ENCODE results near the gene VIT. TPM values are rescaled to one million over a fixed set of nuclear protein-coding genes. Genes with fewer than 3 reads are reported as not detected.

The VIT gene, protein sequence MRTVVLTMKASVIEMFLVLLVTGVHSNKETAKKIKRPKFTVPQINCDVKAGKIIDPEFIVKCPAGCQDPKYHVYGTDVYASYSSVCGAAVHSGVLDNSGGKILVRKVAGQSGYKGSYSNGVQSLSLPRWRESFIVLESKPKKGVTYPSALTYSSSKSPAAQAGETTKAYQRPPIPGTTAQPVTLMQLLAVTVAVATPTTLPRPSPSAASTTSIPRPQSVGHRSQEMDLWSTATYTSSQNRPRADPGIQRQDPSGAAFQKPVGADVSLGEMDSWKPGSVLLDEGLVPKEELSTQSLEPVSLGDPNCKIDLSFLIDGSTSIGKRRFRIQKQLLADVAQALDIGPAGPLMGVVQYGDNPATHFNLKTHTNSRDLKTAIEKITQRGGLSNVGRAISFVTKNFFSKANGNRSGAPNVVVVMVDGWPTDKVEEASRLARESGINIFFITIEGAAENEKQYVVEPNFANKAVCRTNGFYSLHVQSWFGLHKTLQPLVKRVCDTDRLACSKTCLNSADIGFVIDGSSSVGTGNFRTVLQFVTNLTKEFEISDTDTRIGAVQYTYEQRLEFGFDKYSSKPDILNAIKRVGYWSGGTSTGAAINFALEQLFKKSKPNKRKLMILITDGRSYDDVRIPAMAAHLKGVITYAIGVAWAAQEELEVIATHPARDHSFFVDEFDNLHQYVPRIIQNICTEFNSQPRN
- total RNA-seq = 0.22 TPM in 1 of 2 replicates, not detected in the other

DNA sequence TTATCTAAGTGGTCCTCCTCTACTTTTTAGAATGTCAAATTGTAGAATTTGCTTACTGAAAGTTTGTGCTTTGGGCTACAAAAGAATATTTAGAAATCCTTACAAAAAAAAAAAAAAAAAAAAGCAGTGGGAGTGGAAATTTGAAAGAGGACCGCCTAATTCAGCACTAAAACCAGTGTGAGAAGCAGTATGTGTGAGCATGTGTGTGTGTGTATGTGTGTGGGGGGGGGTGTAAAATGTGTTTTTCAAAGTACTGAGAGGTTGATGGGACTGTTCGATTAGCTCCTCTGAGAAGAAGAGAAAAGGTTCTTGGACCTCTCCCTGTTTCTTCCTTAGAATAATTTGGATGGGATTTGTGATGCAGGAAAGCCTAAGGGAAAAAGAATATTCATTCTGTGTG is at the start of gene VIT:
TSS of gene VIT (plus strand) at position 175 of the 400 bp plus-strand sequence. CDS start 19,664 bp downstream, outside the sequence.

Other genes with a start within 250 kb of the VIT start
- gene FEZ2, start 98.5 kb upstream of the VIT start, total RNA-seq = 40.3 and 56.1 TPM in 2 replicates